ENCODE measurements around the gene EBP. TPM values are rescaled to one million over a fixed set of nuclear protein-coding genes. Genes with fewer than 3 reads are reported as not detected.

EBP gene
- total and polyA plus RNA-seq, 2 of the 8 experiments (the other 6 are each of a cell fraction or from before 2014, with no cell fraction given): 143 to 286 TPM

DNA sequence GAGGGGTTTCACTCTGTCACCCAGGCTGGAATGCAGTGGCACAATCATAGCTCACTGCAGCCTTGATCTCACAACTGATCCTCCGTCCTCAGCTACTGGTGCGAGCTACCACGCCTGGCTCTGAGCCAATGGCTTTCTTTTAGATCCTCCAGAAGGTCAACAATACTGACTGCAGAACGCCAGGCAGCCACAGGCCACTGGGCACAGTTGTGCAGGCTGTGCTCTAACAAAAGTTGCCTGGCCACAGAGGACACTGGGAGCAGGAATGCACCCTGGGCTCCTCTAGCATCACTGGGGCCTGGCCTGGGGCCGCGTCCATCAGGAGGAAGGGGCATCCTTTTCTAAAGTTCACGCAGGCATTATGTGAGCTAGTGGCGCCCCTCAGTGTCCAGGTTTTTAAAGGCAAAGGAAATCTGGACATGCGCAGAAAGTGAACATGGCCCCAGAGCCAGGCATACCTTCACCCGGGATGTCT lies 27.7 kb upstream of the EBP start:
- no peaks in the 10 kb centered on the region for H3K27me3 ChIP-seq (replicated peaks in 1 of 4; ENCODE audit: control insufficient read depth in 3 of 4, extremely low read depth in 1 of 4, insufficient read depth in 3 of 4, low read length in 3 of 4)
- H3K56ac ChIP-seq (replicated peaks; ENCODE audit: insufficient read length, low read depth, low read length): no peak overlapping the region
- no peak overlapping the region for H2BK15ac ChIP-seq (ENCODE audit: low read length)
- H3K36me3 ChIP-seq (ENCODE audit: control insufficient read depth in 2 of 4, insufficient read depth in 4 of 4, low read length in 3 of 4): no peaks in the 10 kb centered on the region
- H3K23me2 ChIP-seq (ENCODE audit: low read depth, low read length): no peaks in the 10 kb centered on the region
- H2AFZ ChIP-seq (ENCODE audit: low read length): no peak overlapping the region
- no peak overlapping the region for H4K8ac ChIP-seq (ENCODE audit: extremely low read depth, insufficient read depth, low read length)
- H3K14ac ChIP-seq (ENCODE audit: insufficient read length): no peak overlapping the region
- H3K4me3 ChIP-seq (ENCODE audit: extremely low read depth in 1 of 4, insufficient read depth in 2 of 4, low read depth in 3 of 4, low read length in 4 of 4): no peak overlapping the region
- DNase-seq (ENCODE audit: low read depth in 1 of 2, low spot score in 2 of 2): peak in 1 of 2 experiments; percentile 58
- no peaks in the 10 kb centered on the region for H3K79me1 ChIP-seq (ENCODE audit: low read depth, low read length)
- no peak overlapping the region for H3K4me2 ChIP-seq (ENCODE audit: insufficient read depth in 1 of 2, low read depth in 2 of 2, low read length in 2 of 2)
- no peak overlapping the region for H2BK20ac ChIP-seq (ENCODE audit: low read length)
- no peak overlapping the region for H3K23ac ChIP-seq (ENCODE audit: insufficient read length)
- no peak overlapping the region for H3K9ac ChIP-seq (replicated peaks in 1 of 4; ENCODE audit: extremely low read depth in 1 of 4, low read depth in 3 of 4, low read length in 3 of 4)
- 64% methylated on average over 9 of the region's 10 CpGs; no CpG with 5 or more reads in 1 of the 2 experiments for WGBS, 2 experiments (ENCODE audit: extremely low coverage in 1 of 2, insufficient coverage in 1 of 2, insufficient read length in 1 of 2, insufficient replicate concordance in 2 of 2, low coverage in 1 of 2, low lambda C conversion rate in 2 of 2, missing lambda C conversion rate in 1 of 2)
- H3K4me1 ChIP-seq (replicated peaks in 1 of 4; ENCODE audit: control insufficient read depth in 3 of 4, insufficient read depth in 4 of 4, low read length in 3 of 4): no peaks in the 10 kb centered on the region; a peak in 1 of 7 replicates
- H4K5ac ChIP-seq (ENCODE audit: insufficient read length, low read depth, low read length): no peak overlapping the region
- no peak overlapping the region for H2AK5ac ChIP-seq (ENCODE audit: low read depth, low read length)
- no peak overlapping the region for H3K27ac ChIP-seq (ENCODE audit: low read depth, low read length)
- ChIA-PET POLR2A (ENCODE audit: partially characterized antibody) (interaction anchor here (1.3 to 1.8 kb wide), 2 partner anchors 14 to 18 kb away, joined by 3 to 5 read pairs; partner anchors contain the start of gene FTSJ1), CTCF (ENCODE audit: partially characterized antibody) (interaction anchor here (0.7 to 3.9 kb wide), 11 partner anchors 10 to 992 kb away, joined by 3 to 32 read pairs (median 4); partner anchors contain the start of gene SLC38A5)
- FAIRE-seq: peak; percentile 94
- H4K91ac ChIP-seq (replicated peaks; ENCODE audit: insufficient read length, low read length): no peak overlapping the region
- H3K79me2 ChIP-seq (ENCODE audit: control insufficient read depth in 1 of 2, insufficient read depth in 2 of 2, low read length in 2 of 2): no peaks in the 10 kb centered on the region
- no peak overlapping the region for H2BK12ac ChIP-seq (ENCODE audit: low read depth, low read length)
- no peaks in the 10 kb centered on the region for H4K20me1 ChIP-seq (replicated peaks in 1 of 2; ENCODE audit: control insufficient read depth in 1 of 2, insufficient read depth in 2 of 2, low read length in 2 of 2)
- no peak overlapping the region for H2BK120ac ChIP-seq (replicated peaks; ENCODE audit: low read depth, low read length)
- no peak overlapping the region for H2BK5ac ChIP-seq (ENCODE audit: low read depth, low read length)
- no peak overlapping the region for H3K4ac ChIP-seq (replicated peaks; ENCODE audit: insufficient read length, low read depth, low read length)
- TF ChIP-seq YY1 (IDR thresholded peaks at IDR 0.05; ENCODE audit: low read depth, low read length) (0 out of 2 replicates have a peak, but pooled peaks have one; percentile 27), ZNF274 (IDR thresholded peaks at IDR 0.05; ENCODE audit: borderline replicate concordance, extremely low read depth, low read length) (no peak), RAD21 (IDR thresholded peaks at IDR 0.05 in 1 of 2, conservative IDR thresholded peaks at IDR 0.05 in 1 of 2; ENCODE audit: low read depth in 2 of 2, low read length in 2 of 2) (peak; percentile 77 to 84)
- TF ChIP-seq, protein P1, sequence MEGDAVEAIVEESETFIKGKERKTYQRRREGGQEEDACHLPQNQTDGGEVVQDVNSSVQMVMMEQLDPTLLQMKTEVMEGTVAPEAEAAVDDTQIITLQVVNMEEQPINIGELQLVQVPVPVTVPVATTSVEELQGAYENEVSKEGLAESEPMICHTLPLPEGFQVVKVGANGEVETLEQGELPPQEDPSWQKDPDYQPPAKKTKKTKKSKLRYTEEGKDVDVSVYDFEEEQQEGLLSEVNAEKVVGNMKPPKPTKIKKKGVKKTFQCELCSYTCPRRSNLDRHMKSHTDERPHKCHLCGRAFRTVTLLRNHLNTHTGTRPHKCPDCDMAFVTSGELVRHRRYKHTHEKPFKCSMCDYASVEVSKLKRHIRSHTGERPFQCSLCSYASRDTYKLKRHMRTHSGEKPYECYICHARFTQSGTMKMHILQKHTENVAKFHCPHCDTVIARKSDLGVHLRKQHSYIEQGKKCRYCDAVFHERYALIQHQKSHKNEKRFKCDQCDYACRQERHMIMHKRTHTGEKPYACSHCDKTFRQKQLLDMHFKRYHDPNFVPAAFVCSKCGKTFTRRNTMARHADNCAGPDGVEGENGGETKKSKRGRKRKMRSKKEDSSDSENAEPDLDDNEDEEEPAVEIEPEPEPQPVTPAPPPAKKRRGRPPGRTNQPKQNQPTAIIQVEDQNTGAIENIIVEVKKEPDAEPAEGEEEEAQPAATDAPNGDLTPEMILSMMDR (IDR thresholded peaks at IDR 0.05; ENCODE audit: control extremely low read depth in 1 of 3, insufficient read depth in 1 of 3, low read depth in 1 of 3, low read length in 3 of 3): peak in 2 of 3 experiments; percentile 52 to 62; a peak in 3 of 4 replicates
- H3K9me3 ChIP-seq (ENCODE audit: insufficient read depth in 2 of 2, low read depth in 1 of 2, low read length in 1 of 2): no peaks in the 10 kb centered on the region
- H3K18ac ChIP-seq (ENCODE audit: extremely low read depth, low read length): no peak overlapping the region
